IPS-NIHi11 (cell line): ENCODE measurements around the gene SRPK1.
"Not testable (repeated sequence)": the region's sequence is repeated elsewhere in the genome, so short reads cannot be mapped to it uniquely, and the experiment has no call there.

Source experiments
- DNase-seq: peaks from one replicate; pipeline ENCODE4 v3.0.0; 2012; ENCODE audit warnings: mixed read lengths, low spot score

The SRPK1 gene

DNA sequence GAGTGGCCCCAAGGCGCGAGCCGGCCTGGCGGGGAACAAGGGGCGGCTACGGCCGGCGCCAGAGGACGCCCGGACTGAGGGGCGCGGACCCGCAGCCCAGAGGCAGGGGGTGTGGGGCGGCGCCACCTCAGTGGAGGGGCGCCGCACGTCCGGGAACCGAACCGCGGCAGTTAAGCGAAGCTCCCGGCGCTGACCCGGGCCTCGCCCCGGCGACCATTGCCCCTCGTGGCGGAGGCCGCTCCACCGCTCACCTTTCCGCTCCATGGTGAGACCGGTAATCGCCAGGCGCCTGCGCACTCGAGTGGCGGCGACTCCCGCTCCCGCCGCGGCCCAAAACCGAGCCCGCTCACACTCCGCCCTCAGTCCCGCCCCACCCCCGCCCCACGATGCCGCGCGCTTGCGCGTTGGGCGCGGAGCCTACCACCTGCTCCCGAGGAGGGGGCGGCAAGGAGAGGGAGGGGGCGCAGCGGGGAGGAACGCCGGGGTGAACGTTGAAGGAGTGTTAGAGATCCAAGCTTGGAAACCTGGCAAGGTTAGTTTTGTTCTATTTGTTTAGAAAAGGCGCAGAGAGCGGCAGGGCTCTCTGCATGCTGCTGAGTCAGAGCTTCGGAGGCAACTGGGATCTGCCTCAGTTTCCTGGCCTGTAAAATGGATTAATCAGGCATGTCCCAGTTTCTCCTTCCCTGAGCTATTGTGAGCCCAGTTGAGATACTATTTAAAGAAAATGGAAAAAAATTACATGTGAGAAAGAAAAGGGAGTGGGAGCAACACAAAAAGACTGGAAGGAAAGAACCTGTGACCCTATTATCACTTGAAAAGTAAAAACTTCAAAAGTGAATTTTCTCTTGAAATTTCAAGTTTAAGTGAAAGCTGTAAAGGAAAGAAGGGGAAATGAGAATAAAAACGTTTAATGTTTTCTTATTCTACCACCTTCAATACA is at the start of gene SRPK1:
TSS of gene SRPK1 (minus strand) at position 306 of the 940 bp plus-strand sequence. CDS start at position 264, 42 bp downstream.
- peak; percentile 96 for DNase-seq

DNA sequence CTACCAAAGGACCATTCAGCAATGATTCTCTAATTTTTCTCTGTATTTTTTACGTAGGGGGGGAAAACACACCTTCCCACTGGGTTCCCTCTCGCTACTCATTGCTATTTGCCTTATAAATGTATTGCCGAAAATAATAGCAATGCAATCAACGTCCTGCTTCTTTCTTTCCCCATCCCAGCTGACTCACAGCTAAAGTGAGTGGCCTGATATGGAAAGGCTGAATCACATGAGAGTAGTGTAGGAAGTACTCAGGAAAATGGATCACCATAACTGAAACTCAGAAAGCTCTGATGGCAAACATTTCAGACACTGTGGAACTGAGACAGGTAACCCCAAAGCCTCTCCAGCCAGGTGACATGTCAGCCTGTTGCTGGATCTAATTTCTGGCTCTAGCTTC is 49.3 kb upstream of the SRPK1 start:
- no peak for DNase-seq

DNA sequence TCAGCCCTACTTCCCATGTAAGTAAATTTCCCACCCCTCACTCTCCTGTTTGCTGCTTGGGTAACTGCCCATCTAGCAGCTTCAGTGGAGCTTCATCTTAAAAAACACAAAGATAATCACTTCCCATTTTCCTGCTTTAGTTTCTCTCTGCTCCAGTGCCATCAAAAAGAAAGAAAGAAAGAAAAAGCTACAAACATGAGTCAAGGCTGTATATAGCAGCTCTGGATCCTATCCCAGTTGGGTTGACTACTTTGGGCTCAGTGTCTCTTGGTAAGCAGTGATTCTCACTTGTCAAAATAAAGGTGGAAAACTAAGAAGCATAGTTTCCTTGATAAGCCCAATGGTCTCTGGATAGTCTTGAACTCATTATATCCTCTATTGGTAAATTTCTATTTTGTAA is 48.7 kb upstream of the SRPK1 start:
- DNase-seq: no peak

DNA sequence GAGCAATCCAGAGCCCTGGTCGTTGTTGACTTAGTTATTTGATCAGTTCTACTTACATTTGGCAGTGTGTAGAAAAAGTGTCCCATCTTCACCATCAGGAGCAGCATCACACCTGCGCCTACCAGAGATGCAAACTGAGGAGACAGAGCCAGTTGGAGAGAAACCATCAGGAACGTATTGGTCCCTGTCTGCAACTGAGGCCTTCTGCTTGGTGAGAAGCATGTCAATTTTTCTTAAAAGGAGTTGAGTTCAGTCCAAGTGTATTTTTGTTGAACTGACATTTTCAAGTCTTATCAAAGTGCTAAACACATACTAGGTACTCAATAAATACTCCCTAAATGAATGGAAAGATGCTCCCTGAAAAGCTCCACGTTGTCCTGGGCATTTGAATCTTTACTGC is 47.9 kb upstream of the SRPK1 start:
- no peak for DNase-seq

DNA sequence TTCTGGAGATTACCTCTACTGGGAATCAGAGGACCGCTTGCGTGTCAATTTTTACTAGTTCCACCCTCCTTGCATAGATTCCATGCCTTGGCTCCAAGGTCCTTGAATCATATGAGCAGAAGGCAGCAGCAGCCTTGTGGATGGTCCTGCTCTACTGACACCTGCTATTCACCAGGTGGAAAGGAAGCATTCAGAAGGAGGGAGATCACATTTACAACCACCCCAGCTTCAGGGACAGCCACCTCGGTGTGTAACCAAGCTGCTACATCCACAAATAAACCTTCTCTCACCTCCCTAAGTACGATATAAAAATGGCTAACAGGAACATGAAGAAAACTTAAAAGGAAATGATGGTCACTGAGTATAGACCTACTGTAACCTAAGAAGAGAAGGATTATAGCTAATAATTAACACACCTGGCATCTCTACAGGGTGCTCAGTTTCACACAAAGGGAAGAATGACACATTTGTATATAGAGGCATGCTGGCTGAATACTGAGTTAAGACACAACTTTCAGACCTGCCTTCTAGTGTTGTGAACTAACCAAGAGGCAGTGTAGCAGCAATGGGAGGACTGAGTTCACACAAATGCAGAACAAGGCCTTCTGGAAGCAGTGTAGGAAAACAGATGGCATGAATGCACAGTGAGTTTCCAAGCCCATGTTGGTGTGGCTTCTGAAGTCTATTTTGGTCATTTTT is 46.3 kb upstream of the SRPK1 start:
- DNase-seq: no peak

DNA sequence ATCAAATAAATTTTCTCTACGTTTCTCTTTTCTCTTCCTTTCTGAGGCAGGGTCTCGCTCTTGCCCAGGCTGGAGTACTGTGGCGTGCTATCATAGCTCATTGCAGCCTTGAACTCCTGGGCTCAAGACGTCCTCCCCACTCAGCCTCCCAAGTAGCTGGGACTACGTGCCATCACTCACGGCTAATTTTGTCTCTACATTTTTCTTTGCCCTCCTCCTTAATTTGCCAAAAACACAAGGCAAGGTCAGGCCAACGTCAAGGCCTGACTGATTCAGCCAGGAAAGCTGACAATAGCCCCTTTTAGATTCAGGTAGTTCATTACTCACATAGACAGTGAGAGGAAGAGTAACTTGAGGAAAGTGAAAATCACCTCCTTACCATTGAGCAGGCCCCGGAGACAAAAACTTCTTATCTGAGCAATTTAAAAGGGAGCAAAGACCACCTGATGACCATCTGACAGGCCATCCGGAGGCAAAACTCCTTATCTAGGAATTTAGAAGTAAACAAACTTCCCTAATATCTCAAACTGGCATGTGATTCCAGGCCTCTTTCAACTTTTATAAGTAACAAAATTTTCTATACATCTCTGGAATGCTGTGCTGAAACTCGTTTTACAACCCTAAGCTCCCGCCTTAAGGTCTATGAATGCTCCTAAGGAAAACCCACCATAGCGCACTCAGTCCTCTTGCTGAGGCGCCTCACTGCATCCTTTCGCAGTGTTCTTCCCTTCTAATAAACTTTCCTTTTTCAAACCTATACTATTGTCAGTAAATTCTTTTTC is 42.1 kb upstream of the SRPK1 start:
- DNase-seq: no peak

DNA sequence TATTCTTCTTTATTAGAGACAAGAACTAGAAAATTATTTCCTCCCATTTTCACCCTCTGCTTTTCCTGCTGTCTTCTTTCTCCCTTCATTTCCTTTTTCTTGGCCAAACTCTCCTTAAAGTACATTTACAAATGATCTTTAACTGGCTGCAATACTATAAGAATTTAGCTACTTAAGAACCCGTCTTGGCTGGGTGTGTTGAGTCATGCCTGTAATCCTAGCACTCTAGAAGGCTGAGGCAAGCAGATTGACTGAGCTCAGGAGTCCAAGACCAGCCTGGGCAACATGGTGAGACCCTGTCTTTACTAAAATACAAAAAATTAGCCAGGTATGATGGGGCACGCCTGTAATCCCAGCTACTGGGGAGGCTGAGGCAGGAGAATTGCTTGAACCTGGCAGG is 39.3 kb upstream of the SRPK1 start:
- no peak for DNase-seq

DNA sequence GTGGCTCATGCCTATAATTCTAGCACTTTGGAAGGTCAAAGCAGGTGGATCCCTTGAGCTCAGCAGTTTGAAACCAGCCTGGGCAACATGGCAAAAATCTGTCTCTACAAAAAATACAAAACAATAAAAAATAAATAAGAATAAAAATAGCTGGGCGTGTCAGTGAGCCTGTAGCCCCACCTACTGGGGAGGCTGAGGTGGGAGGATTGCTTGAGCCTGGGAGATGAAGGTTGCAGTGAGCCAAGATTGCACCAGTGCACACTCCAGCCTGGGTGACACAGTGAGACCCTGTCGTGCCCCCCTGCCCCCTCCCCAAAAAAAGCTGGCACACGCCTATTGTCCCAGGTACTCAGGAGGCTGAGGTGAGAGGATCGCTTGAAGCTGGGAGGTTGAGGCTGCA is 35.1 kb upstream of the SRPK1 start:
- no peak for DNase-seq

DNA sequence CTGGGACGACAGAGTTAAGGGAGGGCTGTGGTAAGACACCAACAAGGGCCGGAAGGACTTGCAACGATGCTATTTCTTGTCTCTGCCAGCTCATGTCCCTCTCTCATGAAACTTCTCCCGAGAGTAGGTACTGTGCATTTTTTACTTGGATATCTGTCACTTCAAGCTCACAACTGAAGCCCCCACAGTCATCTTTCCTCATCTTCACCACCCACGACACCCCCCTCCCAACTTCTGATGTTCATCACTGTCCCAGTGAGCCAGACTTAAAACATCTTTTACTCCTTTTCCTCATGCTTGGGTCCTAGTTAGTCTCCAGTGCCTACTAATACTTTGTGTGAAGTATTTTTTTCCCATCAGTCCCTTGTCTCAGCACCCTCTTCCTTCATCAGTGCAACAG is 34.6 kb upstream of the SRPK1 start:
- DNase-seq: no peak

DNA sequence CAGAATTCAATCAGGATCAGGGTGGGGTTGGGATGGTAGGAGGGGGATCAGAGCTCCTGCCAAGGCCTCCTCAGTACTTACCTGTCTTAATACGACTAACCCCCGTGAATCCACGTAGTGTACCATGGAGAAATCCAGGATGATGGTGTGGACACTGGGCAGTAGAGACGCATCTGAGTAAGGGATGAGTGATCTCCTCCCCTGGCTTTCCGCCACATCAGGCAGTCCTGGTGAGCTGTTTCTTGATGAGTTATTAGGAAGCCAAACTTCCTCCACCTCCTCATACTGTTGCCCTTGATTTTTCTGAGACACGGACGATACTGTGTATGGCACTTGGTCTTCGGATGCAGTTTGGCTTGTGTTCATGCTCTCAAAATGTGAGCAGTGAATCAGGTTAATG is 34.2 kb upstream of the SRPK1 start:
- DNase-seq: no peak

DNA sequence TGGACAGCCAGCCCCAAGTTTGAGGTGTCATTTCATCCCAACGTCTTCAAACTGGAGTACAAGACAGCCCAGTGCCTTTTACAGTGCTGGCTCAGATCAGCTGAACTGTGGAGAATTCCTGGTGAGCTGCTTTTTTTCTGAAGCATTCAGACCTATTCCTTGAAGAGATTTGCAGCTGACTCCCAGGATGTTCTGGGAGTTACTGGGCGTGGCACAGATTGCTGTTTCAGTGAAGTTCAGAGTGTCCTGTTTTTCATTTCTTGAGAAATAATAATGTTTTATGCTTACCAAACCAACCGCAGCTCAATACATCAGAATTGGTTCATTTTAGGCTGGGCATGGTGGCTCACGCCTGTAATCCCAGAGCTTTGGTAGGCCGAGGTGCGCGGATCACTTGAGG is 33.4 kb upstream of the SRPK1 start:
- no peak for DNase-seq

DNA sequence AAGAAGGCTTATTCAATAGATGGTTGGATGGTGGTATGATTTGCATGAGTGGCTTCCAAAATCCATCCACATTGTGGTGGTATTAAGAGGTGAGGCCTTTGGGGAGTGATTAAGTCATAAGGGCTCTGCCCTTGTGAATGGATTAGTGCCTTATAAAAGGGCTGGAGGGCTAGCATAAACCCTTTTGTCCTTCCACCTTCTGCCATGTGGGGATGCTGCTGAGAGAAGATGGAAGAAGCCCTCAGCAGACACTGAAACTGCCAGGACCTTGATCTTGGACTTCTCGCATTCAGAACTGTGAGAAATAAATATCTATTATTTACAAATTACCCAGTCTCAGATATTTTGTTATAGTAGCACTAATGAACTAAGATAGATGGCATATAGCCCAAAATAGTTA is 27.8 kb upstream of the SRPK1 start:
- peak; percentile 49 for DNase-seq

DNA sequence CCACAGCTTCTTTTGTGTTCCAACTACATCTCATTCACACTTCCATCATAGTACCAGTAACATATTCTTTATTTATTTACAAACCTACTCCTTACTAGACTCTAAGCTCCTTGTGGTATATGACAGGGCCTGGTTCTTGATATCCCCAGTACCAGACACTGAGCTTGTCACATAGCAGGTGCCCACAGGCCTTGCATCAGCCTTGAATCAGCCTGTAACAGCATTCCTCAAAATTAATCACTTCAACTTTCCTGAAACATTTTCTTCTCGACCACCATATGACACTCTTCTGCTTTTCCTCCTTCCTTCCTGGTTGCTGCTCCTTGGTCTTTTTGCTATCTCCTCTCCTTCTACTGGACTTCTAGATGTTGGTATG is 24.7 kb upstream of the SRPK1 start:
- DNase-seq: no peak

DNA sequence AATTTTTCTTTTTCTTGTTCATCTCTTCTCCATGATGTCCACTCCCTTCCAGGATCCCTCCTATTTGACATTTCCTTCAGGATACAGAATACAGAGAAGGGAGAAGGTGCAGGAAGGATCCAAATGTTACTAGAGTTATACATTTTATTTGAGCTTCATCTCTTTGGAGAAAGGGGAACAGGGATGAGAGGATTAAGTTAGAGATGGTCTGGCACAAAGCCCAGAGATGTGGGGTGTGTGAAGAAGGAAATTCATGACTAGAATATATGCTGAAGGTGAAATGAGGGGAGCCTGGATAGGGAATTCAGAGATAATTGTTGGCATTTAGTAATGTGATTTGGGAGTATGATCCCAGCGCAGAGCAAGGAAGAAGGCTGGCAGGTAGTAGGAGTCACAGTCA is 22.5 kb upstream of the SRPK1 start:
- no peak for DNase-seq

DNA sequence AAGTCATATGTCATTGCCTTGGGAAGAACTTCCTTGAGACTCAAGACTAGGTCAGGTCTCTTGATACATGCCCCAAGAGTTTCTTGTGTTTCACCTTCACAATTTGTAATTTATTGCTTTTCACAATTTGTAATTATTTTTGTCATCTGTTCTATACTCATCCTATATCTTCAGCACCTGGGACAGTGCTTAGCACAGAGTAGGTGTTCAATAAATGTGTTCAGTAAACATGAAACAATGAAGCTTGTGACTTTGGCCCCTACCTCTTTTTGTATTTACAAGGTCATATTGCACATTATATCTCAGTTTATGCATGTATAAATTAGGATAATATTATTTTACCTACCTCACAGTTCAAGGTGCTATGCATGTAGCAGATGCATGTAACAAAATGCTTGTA is 21.5 kb upstream of the SRPK1 start:
- DNase-seq: no peak

DNA sequence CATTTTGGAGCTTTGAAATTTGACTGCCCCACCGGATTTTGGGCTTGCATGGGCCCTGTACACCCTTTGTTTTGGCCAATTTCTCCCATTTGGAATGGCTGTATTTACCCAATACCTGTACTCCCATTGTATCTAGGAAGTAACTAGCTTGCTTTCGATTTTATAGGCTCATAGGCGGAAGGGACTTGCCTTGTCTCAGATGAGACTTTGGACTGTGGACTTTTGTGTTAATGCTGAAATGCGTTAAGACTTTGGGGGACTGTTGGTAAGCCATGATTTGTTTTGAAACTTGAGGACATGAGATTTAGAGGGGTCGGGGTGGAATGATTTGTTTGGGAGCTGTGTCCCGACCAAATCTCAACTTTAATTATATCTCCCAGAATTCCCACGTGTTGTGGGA is 20.3 kb upstream of the SRPK1 start:
- DNase-seq: not testable (repeated sequence)

DNA sequence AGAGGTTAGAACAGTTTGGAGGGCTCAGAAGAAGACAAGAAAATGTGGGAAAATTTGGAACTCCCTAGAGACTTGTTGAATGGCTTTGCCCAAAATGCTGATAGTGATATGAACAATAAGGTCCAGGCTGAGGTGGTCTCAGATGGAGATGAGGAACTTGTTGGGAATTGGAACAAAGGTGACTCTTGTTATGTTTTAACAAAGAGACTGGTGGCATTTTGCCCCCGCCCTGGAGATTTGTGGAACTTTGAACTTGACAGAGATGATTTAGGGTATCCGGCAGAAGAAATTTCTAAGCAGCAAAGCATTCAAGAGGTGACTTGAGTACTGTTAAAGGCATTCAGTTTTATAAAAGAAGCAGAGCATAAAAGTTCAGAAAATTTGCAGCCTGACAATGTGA is 19.1 kb upstream of the SRPK1 start:
- not testable (repeated sequence) for DNase-seq

DNA sequence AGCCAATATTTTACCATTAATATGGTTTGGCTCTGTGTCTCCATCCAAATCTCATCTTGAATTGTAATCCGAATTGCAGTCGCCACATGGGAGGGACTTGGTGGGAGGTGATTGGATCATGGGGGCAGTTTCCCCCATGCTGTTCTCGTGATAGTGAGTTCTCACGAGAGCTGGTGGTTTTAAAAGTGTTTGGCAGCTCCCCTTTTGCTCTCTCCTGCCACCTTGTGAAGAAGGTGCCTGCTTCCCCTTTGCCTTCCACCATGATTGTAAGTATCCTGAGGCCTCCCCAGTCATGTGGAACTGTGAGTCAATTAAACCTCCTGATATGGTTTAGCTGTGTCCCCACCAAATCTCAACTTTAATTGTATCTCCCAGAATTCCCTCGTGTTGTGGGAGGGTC is 18.4 kb upstream of the SRPK1 start:
- DNase-seq: not testable (repeated sequence)

DNA sequence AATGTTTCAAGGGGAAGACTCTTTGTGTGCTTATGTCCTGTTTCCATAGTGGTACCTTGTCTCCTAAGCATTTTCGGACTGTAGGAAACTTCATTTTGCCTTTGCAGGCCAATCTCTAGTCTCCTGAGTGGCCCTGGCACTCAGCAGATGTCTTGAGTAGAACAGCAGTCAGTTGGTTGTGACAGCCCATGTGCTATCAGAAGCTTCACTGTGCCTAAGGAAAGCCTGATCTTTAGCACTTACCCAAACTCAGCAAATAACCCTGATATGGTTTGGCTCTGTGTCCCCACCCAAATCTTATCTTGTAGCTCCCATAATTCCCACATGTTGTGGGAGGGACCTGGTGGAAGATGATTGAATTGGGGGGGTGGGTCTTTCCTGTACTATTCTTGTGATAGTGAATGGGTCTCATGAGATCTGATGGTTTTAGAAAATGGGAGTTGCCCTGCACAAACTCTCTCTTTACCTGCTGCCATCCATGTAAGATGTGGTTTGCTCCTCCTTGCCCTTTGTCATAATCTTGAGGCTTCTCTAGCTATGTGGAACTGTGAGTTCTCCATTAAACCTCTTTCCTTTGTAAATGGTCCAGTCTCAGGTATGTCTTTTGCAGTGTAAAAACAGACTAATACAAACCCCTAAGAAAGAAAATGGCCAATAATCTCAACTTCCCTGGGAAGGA is 15.9 kb upstream of the SRPK1 start:
- no peak for DNase-seq

DNA sequence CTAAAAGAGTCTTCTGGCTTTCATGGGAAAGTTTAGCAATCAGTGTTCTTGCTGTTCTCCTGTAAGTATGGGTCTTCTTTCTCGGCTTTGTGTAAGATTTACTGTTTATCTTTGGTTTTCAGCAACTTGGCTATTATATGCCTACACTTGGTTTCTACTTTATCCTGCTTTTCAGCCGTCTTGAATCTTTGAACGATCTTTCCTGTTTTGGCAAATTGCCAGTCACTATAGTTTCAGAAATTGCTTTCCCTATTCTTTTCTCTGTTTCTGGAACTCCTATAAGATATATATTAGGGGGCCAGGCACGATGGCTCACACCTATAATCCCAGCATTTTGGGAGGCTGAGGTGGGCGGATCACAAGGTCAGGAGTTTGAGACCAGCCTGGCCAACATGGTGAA is 14.6 kb upstream of the SRPK1 start:
- DNase-seq: no peak

DNA sequence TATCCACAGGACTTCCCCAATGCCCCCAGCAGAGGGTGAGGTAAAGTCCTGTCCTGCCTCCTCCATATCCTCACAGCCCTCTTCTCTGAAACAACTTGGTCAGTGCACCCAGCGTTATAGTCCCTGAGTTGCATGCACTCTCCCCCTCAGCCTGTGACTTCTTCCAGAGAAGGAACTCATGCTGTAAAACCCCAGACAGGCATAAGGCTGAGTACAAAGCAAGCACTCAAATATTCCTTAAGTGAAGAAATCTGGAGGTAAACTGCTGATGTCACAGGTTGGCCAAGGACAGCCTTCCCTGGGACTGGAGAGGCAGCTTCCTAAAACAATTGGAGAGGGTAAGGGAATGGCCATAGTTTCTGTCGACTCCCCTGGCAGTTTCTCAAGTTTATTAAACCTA is 12.9 kb upstream of the SRPK1 start:
- no peak for DNase-seq

DNA sequence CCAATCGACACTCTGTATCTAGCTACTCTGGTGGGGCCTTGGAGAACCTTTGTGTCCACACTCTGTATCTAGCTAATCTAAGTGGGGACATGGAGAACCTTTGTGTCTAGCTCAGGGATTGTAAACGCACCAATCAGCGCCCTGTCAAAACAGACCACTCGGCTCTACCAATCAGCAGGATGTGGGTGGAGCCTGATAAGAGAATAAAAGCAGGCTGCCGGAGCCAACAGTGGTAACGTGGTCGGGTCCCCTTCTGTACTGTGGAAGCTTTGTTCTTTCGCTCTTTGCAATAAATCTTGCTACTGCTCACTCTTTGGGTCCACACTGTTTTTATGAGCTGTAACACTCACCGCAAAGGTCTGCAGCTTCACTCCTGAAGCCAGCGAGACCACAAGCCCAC is 11.0 kb upstream of the SRPK1 start:
- not testable (repeated sequence) for DNase-seq
